Stimulated activated CD8-positive, alpha-beta memory T cell treated with anti-CD3 and anti-CD28 coated beads, Interleukin-15, amount 100 ng/mL, for 1 hour (primary cell): ENCODE data around the gene ZDHHC21.
A peak's percentile ranks its signal among the peaks of the same experiment; 100 is the strongest.

Experiments used
- DNase-seq: peaks from one replicate; pipeline ENCODE4 v3.0.0-alpha.2; 2020; ENCODE audit warnings: low read depth

Gene ZDHHC21, protein sequence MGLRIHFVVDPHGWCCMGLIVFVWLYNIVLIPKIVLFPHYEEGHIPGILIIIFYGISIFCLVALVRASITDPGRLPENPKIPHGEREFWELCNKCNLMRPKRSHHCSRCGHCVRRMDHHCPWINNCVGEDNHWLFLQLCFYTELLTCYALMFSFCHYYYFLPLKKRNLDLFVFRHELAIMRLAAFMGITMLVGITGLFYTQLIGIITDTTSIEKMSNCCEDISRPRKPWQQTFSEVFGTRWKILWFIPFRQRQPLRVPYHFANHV

DNA sequence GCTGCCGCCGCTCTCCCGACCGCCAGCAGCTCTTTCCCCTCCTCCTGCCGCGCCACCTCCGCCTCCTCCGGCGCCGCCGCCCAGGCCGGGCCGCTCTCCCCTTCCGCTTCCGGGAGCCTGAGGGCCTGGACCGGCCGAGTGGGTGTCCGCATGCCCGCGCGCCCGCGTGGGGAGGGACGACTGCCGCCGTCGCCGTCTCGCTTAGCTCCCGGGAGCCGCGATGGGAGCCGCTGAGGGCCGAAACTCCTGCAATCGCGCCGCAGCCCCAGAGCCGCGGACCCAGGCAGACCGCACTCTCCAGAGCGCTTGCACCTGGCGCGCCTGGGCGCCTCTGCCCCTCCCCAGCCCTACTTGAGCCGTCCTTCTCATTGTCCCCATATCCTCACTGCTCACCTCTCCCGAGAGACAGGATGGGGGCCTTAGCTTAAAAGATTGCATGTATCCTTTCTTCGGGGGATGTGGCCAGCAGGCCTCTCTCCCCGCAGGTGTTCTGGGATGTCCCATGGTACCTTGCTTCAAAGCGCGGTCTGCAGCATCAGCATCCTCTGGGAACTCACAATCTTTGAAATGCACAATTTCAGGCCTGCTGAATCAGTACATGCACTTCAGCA lies at the start of gene ZDHHC21:
Gene ZDHHC21 (minus strand): TSS at position 182 of the 611 bp plus-strand sequence. CDS start 19,092 bp downstream, outside the sequence.
- peak; percentile 6 for DNase-seq

DNA sequence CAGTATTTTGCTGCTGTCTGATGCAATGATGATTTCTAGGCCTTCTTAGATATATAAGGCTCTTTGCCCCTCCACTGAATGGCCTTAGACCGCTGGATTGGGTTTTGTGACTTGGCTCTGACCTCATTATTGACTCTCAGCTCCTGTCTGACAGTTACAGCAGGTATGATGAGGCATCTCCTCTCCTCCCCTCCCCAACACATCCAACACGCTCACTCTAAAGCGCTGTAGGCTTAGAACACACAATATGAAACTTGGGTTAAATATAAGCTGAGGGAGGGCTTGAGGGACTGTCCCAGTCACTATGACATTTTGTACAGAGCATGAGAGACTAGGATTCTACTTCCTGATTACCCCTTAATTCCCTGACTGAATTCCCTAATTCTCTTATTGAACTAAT lies 48.1 kb upstream of the ZDHHC21 start:
- DNase-seq, result no peak

DNA sequence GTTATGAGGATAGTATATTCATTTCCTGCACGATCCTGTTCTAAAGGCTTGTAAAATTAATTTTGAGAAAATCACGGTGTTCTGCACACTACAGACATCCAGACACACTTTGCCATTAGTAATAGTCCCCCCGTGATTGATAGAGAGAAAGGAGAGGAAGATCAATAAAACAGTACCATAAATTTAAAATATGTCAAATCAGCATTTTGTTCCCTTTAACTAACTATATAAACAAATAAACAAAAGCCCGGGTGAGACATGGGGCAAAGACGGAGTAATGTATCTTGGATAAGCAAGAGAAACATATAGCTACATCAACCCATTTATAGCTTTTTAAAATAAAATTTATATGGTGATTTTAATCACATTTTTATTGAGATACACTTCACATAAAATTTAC lies 39.9 kb upstream of the ZDHHC21 start:
- no peak for DNase-seq

DNA sequence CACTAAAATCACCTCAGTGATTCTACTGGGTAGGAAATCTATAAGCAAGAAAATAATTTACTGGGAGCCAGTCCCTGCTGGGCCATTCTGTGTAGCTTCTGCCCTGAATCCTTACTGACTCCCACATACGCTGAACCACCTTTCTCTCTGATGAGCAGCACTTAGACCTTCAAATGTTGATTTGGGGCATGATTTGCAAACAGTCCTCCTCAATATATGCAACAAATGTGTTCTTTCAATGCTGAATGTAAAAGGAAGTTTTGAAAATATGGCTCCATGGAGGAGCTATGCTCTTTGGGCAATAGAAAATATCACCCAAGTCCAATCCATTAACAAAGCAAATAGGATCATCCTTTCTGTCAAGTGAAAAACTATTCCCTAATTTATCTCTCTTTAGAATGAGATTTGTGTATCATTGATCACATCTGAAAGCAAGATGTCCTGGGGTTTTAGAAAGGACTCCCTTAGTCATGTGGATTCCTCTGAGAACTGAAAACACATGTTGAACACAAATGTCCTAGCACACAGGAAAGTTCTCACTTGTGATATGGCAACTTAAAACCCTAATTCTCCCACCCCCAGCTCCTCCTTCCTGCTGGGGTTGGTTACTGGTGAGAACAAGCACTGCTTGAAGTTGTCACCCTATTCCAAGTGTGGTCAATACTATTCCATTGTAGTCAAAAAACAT lies 38.2 kb upstream of the ZDHHC21 start:
- no peak for DNase-seq

DNA sequence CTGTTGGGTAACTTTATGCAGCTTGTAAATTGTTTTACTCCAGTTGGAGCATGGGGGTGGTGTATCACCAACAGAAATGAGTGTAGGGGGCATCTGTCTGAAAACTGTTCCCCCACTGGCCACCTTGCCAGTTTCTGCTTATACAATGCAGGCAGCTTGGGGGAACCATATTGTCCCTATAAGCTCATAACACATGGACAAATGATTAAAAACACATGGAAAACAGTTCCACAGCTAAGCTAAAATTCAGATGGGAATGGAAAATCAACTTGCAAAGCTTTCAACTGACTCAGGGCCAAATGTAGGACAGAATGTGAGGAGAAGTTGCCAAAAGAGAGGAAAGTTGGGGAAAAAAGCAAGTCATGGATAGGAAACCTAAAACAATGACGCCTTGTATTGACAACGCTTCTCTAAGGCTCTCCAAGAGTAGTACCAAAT lies 37.2 kb upstream of the ZDHHC21 start:
- DNase-seq, result no peak

DNA sequence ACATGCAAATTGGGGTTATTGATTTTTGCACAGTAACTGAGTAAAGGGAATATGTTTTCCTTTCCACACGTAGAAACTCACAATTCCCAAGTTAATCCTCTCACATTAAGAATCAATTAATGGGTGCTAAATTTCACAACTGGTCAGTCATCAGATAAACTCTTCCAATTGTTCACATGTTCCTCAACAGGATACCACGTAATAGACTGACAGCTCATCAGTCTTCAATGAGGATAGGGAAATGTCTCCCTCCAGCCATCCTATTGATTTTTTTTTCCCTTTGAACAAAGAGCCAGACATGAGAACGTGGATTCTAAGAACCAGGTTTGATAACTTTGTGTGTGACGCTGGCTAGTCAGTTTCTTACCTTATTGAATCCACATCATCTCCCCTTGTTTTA lies 30.1 kb upstream of the ZDHHC21 start:
- DNase-seq, result no peak

DNA sequence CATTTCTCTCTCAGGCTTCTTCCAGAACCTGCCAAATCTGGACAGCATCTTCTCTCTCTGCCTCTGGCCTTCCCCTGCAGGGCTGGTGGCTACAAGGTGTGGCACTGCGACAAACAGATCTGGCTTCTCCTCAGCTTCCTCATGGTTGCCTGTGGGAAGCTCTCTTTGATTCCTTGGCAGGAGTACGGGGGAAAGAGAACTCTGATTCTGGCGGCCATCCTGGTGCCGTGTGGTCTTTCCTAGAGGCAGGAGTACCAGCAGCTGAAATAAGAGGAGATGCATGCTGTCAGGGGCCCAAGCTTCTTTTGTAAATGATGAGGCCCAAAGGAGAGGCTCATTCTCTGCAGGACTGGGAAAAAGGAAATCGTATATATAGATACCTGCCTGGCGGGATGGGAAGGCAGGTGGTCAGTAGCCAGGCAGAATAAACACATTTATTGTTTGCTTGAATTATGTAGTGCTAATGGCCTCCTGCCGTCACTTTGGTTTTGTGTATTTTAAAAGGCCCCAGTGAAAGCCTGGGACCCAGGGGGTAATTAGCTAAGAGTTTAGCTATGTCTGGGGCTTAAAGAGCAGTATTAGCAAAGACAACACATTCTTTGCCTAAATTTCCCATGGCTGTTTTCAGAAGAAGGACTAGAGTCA lies 29.3 kb upstream of the ZDHHC21 start, which contains the start of gene CER1:
Gene CER1 (minus strand): TSS at position 343 of the 645 bp plus-strand sequence. CDS start 61 bp downstream, at position 282.
- no peak for DNase-seq

DNA sequence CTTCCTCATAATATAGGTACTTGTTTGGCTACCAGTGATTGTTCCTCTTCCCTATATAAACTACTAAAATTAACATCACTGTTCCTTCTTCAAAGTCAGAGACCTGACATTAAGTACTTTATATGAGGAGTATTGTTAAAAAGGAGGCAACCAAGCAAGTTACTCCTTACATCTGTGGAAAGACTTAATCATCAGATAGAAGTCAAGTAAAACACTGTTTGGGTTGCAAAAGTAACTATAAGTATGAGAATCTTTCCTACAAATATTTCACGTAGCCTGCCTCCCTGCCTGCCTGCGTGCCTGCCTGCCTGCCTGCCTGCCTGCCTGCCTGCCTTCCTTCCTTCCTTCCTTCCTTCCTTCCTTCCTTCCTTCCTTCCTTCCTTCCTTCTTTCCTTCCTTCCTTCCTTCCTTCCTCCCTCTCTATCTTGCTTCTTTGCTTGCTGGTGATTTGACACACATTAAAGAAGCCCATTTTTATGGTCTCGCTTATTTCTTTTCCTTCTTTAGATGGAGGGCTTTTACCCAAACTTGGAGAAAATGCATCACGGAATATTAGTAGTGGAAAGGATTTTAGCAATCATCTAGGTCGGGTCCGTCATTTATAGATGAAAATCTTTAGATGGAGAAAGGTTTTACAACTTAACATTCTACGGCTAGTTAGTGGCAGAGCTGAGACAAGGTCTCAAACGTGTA lies 26.1 kb upstream of the ZDHHC21 start:
- no peak for DNase-seq

DNA sequence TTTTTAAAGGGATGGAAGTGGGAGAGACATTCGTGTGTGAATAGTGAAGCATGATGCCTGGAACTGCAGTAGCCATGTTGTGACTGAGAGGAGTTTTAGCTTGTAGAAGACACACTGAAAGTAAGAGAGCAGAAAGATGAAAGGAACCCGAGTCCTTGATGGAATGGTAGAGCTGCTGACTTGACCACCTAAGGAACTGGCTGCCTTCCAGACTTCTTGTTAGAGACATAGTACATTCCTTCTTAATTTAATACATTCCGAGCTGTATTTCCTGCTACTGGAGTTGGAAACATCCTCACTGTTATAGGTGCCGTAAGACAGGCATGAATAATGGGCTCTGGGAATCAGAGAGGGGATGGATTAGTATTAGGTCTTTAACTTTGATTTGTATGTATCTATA lies 21.9 kb upstream of the ZDHHC21 start:
- no peak for DNase-seq

DNA sequence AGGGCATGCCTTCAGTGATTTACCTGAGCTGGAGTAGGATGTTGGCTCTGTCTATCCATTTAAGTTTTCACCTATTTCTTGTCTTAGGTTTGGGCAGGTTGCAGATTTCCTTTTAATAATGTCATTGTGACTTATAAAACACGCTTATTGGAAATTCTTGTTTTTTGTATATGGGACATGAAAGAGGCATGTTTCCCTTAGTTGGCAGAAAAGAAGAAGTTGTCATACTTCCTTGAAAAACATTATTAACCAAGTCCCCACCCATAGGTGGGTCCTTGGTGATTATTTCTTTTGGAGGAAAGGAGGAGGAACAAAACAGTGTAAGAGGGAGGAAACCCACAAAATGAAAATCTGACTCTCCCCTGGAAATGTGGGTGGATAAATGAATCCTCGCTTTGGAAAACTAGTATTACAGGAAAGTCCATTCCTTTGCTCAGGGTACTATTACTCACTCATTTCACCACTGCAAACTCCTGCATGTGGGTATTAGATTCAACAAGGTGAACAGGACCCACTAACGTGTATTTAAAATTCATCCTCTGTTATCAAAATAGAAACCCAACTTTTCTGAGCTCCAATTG lies 20.0 kb upstream of the ZDHHC21 start:
- DNase-seq, result no peak

DNA sequence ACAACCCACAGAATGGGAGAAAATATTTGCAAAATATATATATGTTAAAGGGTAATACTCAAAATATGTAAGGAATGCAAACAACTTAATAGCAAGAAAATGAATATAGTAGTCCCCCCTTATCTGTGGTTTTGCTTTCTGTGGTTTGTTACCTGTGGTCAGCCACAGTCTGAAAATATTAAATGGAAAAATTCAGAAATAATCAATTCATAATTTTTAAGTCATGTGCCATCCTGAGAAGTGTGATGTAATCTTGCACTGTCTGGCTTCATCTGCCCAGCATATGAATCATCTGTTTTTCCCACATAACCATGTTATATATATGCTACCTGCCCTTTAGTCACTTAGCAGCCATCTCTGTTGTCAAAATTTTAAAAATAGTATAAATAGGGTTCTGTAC lies 17.6 kb upstream of the ZDHHC21 start:
- no peak for DNase-seq

DNA sequence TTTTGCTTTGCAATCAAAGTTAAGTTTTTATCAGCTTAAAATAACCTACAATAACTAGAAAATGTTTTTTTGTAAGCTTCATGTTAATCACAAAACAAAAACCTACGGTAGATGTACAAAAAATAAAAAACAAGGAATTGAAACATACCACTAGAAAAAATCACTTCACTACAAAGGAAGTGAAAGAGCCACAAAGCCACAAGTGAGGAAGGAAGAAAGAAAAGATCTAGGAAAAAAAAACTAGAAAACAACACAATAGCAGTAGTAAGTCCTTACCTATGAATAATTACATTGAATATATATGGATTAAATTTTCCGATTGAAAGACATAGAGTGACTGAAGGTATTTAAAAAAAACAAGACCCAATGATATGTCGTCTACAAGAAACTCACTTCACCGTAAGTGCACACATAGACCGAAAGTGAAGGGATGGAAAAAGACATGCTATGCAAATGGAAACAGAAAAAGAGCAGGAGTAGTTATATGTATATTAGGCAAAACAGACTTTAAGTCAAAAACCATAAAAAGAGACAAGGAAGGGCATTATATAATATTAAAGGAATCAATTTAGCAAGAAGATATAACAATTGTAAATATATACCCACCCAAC lies 13.4 kb upstream of the ZDHHC21 start:
- DNase-seq, result no peak

DNA sequence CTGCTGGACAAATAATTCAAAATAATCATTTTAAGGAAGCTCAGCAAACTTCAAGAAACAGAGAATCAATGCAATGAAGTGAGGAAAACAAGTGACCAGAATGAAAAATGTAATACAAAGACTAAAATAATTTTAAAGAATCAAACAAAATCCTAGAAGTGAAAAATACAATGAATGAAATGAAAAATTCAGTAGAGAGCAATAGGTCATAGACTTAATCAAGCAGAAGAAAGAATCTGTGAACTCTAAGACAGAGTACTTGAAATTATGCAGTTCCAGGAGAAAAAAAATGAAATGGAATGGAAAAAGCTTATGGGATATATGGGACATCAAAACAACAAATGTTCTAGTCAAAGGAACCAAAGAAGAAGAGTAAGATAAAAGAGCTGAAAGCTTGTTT lies 11.8 kb upstream of the ZDHHC21 start:
- no peak for DNase-seq

DNA sequence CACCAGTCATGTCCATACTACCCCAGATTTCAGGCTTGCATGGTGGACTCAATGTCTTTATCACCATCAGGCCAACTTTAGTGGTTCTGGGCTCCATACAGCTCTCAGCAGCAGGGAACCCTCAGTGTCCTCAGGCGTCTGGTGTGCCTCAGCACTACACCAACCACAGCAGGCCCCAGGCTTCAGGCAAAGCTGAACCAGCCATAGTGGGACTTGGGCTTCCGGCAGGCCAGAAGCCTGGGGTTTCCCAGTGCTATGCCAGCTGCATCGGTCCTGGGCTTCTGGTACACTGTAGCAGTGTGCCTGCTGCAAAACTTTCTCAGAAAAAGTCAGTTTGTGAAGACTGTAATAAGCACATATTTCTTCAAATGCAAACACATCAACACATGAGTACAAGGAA lies 11.0 kb upstream of the ZDHHC21 start:
- no peak for DNase-seq

DNA sequence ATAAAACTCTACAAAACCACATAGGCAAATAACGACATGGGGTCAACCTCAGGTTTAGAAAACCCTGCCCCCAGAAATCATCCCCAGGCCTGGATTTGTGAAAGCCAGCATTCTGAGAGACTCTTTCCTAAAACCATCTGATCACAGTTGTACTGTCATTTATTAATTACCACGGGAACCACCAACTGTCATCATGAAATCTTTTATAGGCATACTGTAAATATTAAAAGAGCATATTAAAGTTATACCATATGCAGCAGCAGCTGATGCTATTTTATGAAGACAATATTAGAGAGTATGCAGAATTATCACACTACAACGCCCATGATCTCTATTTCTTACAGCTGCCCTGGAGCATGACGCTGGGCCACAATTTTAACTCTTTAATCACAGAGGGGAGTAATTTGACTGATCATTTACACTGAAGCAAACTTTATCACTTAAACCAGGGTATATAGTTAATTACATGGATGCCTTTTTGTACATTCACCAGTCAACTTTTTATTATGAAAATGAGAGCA lies 9.0 kb upstream of the ZDHHC21 start:
- no peak for DNase-seq

DNA sequence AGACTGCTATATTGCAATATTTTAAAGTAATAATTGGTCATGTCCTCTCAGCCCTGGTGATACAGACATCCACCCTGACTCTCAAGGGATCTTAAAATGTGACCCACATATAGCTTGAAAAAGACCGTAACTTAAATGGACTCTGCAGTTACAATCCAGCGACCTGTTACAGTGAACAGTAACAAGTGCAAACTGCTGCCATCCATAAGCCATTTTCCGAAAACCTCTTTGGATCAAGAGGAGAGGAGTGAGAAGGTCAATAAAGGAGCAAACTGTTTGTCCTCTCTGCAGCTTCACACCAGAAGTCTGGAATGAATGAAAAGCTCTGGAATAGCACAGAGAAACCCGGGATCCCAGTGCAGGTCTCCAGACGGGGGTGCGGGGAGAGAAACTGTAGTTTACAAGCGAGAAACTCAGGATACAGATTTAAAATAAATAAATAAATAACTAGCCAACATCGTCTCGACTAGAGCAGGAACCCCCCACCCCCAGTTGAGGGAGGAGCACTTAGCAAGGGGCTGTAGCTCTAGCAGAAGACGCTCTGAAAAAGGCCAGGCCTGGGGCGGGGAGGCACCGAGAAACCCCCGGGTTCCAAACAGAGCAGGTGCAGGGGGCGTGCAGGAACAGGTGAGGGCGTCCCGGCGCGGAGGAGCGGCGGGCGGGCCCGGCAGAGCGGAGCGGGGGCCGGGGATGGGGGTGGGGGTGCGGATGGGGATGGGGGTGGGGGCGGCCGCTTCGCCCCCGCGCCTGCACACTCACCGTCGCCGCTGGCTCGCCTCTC lies 572 bp downstream of the ZDHHC21 start:
- DNase-seq, result peak; percentile 8

DNA sequence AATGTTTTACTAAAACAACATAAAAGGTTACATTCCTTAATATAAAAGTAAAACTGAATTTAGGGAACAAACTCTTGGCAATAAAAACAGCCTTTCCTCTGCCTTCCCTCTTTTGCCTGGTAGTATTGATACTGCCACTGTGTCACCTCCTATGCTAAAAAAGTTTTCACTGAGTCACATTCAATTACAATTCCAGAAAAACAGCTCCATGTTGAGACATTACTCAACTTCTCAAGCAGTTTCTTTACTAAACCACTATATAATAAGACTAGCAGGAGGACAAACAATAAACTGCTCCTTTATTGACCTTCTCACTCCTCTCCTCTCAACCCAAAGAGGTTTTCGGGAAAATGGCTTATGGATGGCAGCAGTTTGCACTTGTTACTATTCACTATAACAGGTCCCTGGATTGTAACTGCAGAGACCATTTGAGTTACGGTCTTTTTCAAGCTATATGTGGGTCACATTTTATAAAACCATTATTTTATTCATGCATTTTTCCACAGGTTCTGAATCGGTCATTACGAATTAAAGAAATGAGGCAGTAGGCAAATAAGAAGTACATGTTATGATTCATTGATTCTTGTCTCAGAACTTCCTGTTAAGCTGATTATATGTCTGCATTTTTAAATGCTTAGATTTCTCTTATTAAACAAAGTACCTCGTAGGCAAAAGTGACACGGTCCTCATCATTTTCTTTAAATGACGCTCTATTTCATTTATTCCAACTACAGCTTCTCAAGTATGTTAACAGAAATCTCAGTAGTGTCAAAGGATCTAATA lies 2.1 kb downstream of the ZDHHC21 start:
- DNase-seq, result no peak

DNA sequence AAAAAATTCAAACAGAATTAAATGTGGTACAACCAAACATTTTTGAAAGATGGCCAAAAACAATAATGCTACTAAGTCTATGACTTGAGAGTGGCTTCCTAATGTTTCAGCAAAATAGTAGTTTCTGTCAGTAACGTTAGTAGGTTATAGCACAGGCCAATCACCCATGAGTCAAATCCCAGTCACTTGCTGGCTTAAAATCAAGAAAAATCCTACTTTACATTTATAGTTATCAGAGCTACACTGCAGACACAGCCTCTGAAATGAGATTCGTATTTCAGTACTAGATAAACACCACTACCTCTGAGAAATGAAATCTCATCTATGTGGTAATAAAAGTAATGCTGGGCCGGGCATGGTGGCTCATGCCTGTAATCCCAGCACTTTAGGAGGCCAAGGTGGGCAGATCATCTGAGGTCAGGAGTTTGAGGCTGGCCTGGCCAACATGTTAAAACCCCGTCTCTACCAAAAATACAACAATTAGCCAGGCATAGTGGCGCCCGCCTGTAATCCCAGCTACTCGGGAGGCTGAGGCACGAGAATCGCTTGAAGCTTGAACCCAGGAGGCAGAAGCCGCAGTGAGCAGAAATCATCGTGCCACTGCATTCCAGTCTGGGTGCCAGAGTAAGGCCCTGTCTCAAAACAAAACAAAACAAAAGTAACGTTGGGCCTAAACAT lies 6.1 kb downstream of the ZDHHC21 start:
- no peak for DNase-seq

DNA sequence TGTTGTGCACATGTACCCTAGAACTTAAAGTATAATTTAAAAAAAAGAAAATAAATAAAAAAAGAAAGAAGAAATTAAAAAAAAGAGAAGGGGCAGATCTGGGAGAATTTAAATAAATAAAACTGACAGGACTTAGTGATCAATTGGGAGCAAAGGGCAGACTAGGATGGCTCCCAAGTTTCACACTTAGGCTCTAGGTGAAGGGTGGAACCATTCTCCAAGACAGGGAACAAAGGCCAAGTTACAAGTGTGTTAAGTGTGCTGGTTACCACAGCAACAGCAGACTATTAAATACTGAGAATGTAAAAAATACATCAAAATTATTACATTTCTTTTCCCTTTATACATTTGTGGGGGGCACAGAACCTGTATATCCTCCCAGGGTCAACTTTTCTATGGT lies 7.1 kb downstream of the ZDHHC21 start:
- DNase-seq, result no peak
